ENCODE results near the gene CLDN3.
"Not testable (repeated sequence)": the region's sequence is repeated elsewhere in the genome, so short reads cannot be mapped to it uniquely, and the experiment has no call there.

CLDN3 gene

GRCh38 chr7:73735528-73735905 lies 34.6 kb downstream of the CLDN3 start:
- DNase-seq: no peak

DNA sequence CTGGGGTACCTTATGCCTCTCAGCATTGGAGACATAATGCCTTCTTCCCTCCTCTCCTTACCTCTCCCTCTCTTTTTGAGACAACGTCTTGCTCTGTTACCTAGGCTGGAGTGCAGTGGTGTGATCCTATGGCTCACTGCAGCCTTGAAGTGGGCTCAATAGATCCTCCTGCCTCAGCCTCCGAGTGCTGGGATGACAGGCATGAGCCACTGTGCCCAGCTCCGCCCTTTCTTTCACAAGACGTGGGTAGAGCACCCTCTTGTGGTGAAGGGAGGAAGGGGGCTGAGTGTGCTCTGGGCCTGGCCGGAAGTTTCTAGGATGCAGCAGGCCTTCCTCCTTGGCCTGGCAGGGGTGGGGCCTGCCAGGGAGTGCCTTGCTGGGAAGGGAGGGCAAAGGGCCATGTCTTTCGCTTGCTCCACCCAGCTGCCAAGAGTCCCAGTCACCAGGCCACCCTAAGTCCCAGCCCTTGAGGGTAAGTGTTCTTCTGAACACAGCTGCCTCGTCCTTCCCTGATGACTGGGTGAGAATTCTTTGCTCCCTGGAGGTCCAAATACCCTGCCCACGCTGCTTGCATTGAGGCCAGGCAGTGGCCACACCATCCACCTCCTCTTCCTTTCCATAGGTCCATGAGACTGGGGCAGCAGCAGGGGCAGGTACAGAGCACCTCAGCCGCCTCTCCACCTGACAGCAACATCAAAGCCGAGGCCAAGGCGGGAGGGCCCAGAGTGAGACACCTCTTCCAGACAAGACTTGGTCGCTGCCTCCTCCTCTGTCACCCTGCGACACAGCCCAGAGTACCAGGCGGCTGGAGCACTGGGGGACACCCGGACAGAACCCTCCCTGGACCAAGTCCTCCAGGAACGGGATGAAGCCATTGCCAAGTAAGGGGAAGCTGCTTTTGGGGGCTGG lies 35.2 kb downstream of the CLDN3 start:
- peak; percentile 86 for DNase-seq

- no peak for DNase-seq
These were observed 37.7 kb downstream of the CLDN3 start for GRCh38 chr7:73732397-73732796.

- no peak for DNase-seq
These were observed 39.6 kb downstream of the CLDN3 start for GRCh38 chr7:73730485-73730884.

DNA sequence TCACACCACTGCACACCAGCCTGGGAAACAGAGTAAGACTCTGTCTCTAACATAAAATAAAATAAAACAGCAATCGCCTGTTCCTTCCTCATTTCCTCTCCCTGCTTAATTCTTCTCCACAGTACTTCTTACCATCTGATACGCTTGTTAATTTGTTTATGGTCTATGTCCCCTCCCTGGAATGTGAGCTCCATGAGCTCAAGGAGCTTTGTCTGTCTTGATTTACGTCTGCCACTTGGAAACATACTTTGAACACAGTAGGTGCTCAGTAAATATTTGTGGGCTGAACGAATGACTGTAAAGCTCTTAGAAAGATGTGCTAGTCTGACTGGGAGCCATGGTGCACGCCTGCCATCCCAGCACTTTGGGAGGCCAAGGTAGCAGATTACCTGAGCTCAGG lies 41.5 kb downstream of the CLDN3 start:
- no peak for DNase-seq

DNA sequence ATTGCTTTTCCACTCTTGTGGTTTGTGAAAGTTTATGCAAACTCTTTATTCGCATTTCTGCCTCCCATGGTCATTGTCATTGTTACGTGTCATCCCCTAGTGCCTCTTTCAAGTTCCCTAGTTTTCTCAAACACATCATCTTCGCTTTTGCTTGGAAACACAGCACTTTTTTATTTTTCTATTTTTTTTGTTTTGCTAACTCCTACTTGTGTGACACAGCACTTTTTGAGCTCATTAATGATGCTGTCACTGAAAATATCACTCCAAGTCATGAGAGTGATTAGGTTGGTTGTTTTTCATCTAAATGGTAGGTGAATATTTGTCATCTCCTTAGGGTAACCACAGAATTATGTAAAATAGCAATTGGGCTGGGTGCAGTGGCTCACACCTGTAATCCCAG lies 42.1 kb downstream of the CLDN3 start:
- no peak for DNase-seq

DNA sequence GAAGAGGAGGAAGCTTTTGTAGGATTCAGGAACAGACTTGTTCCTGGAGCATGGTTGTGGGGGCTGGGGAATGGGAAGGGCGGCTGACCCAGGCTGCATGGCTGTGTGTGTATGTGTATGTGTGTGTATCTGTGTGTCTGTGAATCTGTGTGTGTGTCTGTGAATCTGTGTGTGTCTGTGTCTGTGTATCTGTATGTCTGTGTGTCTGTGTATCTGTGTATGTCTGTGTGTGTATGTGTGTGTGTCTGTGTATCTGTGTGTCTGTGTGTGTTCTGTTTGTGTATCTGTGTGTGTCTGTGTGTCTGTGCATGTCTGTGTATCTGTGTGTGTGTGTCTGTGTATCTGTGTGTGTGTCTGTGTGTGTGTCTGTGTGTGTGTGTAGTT lies 44.0 kb downstream of the CLDN3 start:
- no peak for DNase-seq

DNA sequence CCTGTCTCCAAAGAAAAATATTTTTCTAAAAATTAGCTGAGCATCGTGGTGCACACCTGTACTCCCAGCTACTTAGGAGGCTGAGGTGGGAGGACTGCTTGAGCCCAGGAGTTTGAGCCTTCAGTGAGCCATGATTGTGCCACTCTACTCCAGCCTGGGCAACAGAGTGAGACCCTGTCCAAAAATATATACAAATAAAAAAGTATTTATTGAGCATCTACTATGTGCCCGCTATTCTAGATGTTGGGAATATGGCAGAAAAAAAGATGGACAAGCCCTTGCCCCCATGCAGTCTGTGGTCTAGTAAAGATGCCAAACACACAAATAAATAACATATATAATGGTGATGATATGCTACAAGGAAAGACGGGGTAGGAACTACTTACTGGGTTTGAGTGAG lies 46.3 kb downstream of the CLDN3 start:
- DNase-seq: no peak

GRCh38 chr7:73722785-73723184 lies 47.3 kb downstream of the CLDN3 start:
- DNase-seq: no peak

DNA sequence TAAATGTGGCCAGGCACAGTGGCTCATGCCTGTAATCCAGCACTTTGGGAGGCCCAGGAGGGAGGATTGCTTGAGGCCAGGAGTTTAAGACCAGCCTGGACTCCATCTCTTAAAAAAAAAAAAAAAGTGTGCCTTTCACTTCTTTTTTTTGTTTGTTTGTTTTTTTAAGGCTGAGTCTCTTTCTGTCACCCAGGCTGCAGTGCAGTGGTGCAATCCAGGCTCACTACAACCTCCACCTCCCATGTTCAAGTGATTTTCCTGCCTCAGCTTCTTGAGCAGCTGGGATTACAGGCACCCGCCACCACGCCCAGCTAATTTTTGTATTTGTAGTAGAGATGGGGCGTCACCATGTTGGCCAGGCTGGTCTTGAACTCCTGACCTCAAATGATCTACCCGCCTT lies 47.9 kb downstream of the CLDN3 start:
- DNase-seq: not testable (repeated sequence)

- peak; percentile 76 for DNase-seq
These were observed 48.7 kb downstream of the CLDN3 start for GRCh38 chr7:73721377-73721817.

- DNase-seq: not testable (repeated sequence)
These were observed 49.6 kb downstream of the CLDN3 start for GRCh38 chr7:73720443-73720842.

- DNase-seq: peak; percentile 74
These were observed 50.3 kb downstream of the CLDN3 start for GRCh38 chr7:73719806-73720169.

All from NCI-H2171 treated with DMSO at 0.1 percent for 48 hours (cell line).